Transverse colon (tissue), 4 donors: ENCODE results near the gene GPHN. TPM values are rescaled to one million over a fixed set of nuclear protein-coding genes. Genes with fewer than 3 reads are reported as not detected.
A peak's percentile ranks its signal among the peaks of the same experiment; 100 is the strongest.

Source experiments
- DNase-seq: peaks from one replicate; pipeline ENCODE4 v3.0.0-alpha.2; 2019
- H3K27ac ChIP-seq, 4 donors: fragments of 200-600 bp; sonication (generic); 2 replicates each; pipeline ENCODE4 v1.5.1; 2016 to 2018; ENCODE audit warnings: inconsistent platforms in 4 of 4
- H3K27me3 ChIP-seq: fragments of 200-600 bp; sonication (generic); 2 replicates; pipeline ENCODE4 v1.5.1; 2017; ENCODE audit warnings: inconsistent platforms
- H3K36me3 ChIP-seq, 4 donors: fragments of 200-600 bp; sonication (generic); 2 replicates each; pipeline ENCODE4 v1.5.1; 2017 to 2019; ENCODE audit warnings: inconsistent platforms in 4 of 4
- H3K4me1 ChIP-seq, 4 donors: fragments of 200-600 bp; sonication (generic); 2 replicates each; pipeline ENCODE4 v1.5.1; 2017 to 2020; ENCODE audit warnings: inconsistent platforms in 4 of 4
- H3K4me3 ChIP-seq, 4 donors: fragments of 200-600 bp; sonication (generic); 1 replicate in 1 of 4; 2 replicates in 3 of 4; pipeline versions ENCODE4 v1.5.1 to v1.6.1; 2017 to 2019; ENCODE audit warnings: inconsistent platforms in 4 of 4
- H3K9me3 ChIP-seq, 2 donors: fragments of 200-600 bp; sonication (generic); 2 replicates each; pipeline ENCODE4 v1.5.1; 2017 to 2019; ENCODE audit warnings: inconsistent platforms in 2 of 2
- CTCF ChIP-seq, 5 experiments: fragments of 200-600 bp in 3 of 5; fragments of 450-650 bp in 2 of 5; sonication (generic) in 3 of 5; IDR thresholded peaks; 1 replicate in 2 of 5; 2 replicates in 3 of 5; pipeline ENCODE4 v1.5.1; 2016 to 2017; ENCODE audit warnings: antibody characterized with exemption in 5 of 5, inconsistent platforms in 3 of 5, mild to moderate bottlenecking in 2 of 5, moderate library complexity in 1 of 5
- EP300 ChIP-seq: sonication (generic); formaldehyde crosslinking; IDR thresholded peaks from one replicate; pipeline ENCODE4 v1.6.1; 2017; ENCODE audit warnings: antibody characterized with exemption, low read depth
- POLR2A ChIP-seq: fragments of 450-650 bp; IDR thresholded peaks from one replicate; pipeline ENCODE4 v1.6.1; 2016; ENCODE audit warnings: antibody characterized with exemption, mild to moderate bottlenecking, moderate library complexity
- POLR2AphosphoS5 ChIP-seq, 3 donors: sonication (generic); formaldehyde crosslinking; IDR thresholded peaks; one replicate each; pipeline ENCODE4 v1.6.1; 2016; ENCODE audit warnings: antibody characterized with exemption in 3 of 3
- WGBS, 2 donors: methylation state at CpG; one replicate each; pipeline ENCODE4 v1.1.5; 2018; ENCODE audit warnings: low coverage in 1 of 2; 5-methylcytosine and 5-hydroxymethylcytosine counted together
- in situ Hi-C, 4 donors: fragments of 200-750 bp; cut with MboI; loops; one replicate each; pipeline versions ENCODE4 v1.15.0 to v1.15.1; 2017; ENCODE audit warnings: low sequenced_read_pairs in 3 of 4, low pct_ligation_motif_present in 1 of 4, low pct_unique_long_range_greater_than_20kb in 1 of 4
- intact Hi-C: fragments of 100-400 bp; cut with DNase I; formaldehyde crosslinking; loops from one replicate; pipeline ENCODE4 v1.15.1; 2023; ENCODE audit warnings: low total_unique reads
- total RNA-seq, 4 donors: library from RNA; depleted of rRNA; stranded (reverse); fragments of >200 nt; gene quantifications; one replicate each; pipeline ENCODE4 v1.1.0, GENCODE V29; 2016

Gene GPHN
- total RNA-seq, 4 donors from 2014 or later, result 8.6 to 59.7 (median 23.6) TPM

GRCh38 chr14:66623838-66624237 lies 115.9 kb downstream of the GPHN start:
- intact Hi-C loops (no loop called here), in situ Hi-C loops (loop anchor here in 1 of 4 donors (25.0 kb wide), 1 partner anchor 488 kb away; no protein-coding TSS in a partner anchor)
- Histone ChIP-seq H3K4me1 (peaks cover 0 to 13% (median 2%) of the 10 kb centered on the region in 4 donors), H3K9me3 (peaks cover 0 to 4% of the 10 kb centered on the region in 2 donors), H3K36me3 (no peaks in the 10 kb centered on the region), H3K27ac (no peak overlapping the region), H3K4me3 (no peak overlapping the region), H3K27me3 (no peaks in the 10 kb centered on the region)
- WGBS, 2 donors, result 79 to 81% methylated on average over 4 of the region's 4 CpGs
- no peak for DNase-seq
- TF ChIP-seq POLR2AphosphoS5 (IDR thresholded peaks at IDR 0.05) (no peak), POLR2A (no peak), CTCF (IDR thresholded peaks at IDR 0.05) (no peak), EP300 (no peak)

- H3K9me3 ChIP-seq, result peaks cover 0 to 4% of the 10 kb centered on the region in 2 donors
- peak; percentile 49 to 59 (median 56) for TF ChIP-seq CTCF (IDR thresholded peaks at IDR 0.05)
- no peak for TF ChIP-seq EP300
- no peaks in the 10 kb centered on the region for H3K36me3 ChIP-seq
- DNase-seq, result peak; percentile 35
- in situ Hi-C loops (loop anchor here in 1 of 4 donors (25.0 kb wide), 1 partner anchor 488 kb away; no protein-coding TSS in a partner anchor), intact Hi-C loops (no loop called here)
- peaks cover 0 to 13% (median 2%) of the 10 kb centered on the region in 4 donors for H3K4me1 ChIP-seq
- H3K27me3 ChIP-seq, result no peaks in the 10 kb centered on the region
- no peak overlapping the region for H3K4me3 ChIP-seq
- no peak overlapping the region for H3K27ac ChIP-seq
- 0 to 13% methylated on average over 1 of the region's 1 CpG for WGBS, 2 donors
These were observed 116.5 kb downstream of the GPHN start for GRCh38 chr14:66624336-66624937.

- H3K27me3 ChIP-seq, result no peaks in the 10 kb centered on the region
- TF ChIP-seq POLR2A, result no peak
- no peak for TF ChIP-seq EP300
- no peak for TF ChIP-seq POLR2AphosphoS5 (IDR thresholded peaks at IDR 0.05)
- TF ChIP-seq CTCF (IDR thresholded peaks at IDR 0.05), result no peak
- H3K36me3 ChIP-seq, result no peaks in the 10 kb centered on the region
- no peak for DNase-seq
- peaks cover 0 to 13% (median 2%) of the 10 kb centered on the region in 4 donors for H3K4me1 ChIP-seq
- intact Hi-C loops (no loop called here), in situ Hi-C loops (no loop called here)
- no peak overlapping the region for H3K27ac ChIP-seq
- no peaks in the 10 kb centered on the region for H3K9me3 ChIP-seq
- no peak overlapping the region for H3K4me3 ChIP-seq
These were observed 120.7 kb downstream of the GPHN start for GRCh38 chr14:66628636-66629035.

- TF ChIP-seq EP300, result no peak
- no peak for TF ChIP-seq POLR2AphosphoS5 (IDR thresholded peaks at IDR 0.05)
- TF ChIP-seq CTCF (IDR thresholded peaks at IDR 0.05), result no peak
- no peak for TF ChIP-seq POLR2A
- Histone ChIP-seq H3K27me3 (no peaks in the 10 kb centered on the region), H3K4me1 (peaks cover 0 to 6% (median 0%) of the 10 kb centered on the region in 4 donors), H3K4me3 (no peak overlapping the region), H3K27ac (no peak overlapping the region), H3K36me3 (no peaks in the 10 kb centered on the region), H3K9me3 (no peaks in the 10 kb centered on the region)
- in situ Hi-C loops, result no loop called here
- intact Hi-C loops, result no loop called here
- DNase-seq, result no peak
These were observed 121.6 kb downstream of the GPHN start for GRCh38 chr14:66629499-66629898.
